Measurements from ENCODE around the gene ZNF518B. TPM values are rescaled to one million over a fixed set of nuclear protein-coding genes. Genes with fewer than 3 reads are reported as not detected.

ZNF518B gene
- total and polyA plus RNA-seq, 9 of the 15 experiments (the other 6 are each of a cell fraction or from before 2014, with no cell fraction given): 13.1 to 48.9 (median 37.5) TPM

GRCh38 chr4:10438924-10439323 lies 18.3 kb downstream of the ZNF518B start:
- Histone ChIP-seq H3K9me3 (replicated peaks; ENCODE audit: control insufficient read depth, insufficient read depth, low read depth, low read length) (0 out of 2 replicates have a peak, but pooled peaks cover 3% of the 10 kb centered on the region), H3K79me2 (ENCODE audit: control insufficient read depth, insufficient read depth, low read length) (no peaks in the 10 kb centered on the region), H3K9me1 (ENCODE audit: control insufficient read depth, insufficient read depth, low read length) (no peaks in the 10 kb centered on the region), H3K4me3 (no peak overlapping the region), H3K27ac (ENCODE audit: extremely low read depth, low read depth, low read length) (no peak overlapping the region), H3K36me3 (ENCODE audit: control insufficient read depth, insufficient read depth, low read length) (peaks cover 7% of the 10 kb centered on the region; the same call in 2 of the 3 replicates), H3K4me1 (replicated peaks in 1 of 2; ENCODE audit: control insufficient read depth in 2 of 2, insufficient read depth in 2 of 2, low read length in 2 of 2) (no peaks in the 10 kb centered on the region), H3K4me2 (ENCODE audit: insufficient read depth, low read length) (no peak overlapping the region), H3K27me3 (ENCODE audit: control insufficient read depth in 2 of 2, insufficient read depth in 2 of 2, low read length in 2 of 2) (no peaks in the 10 kb centered on the region), H4K20me1 (replicated peaks; ENCODE audit: control insufficient read depth, insufficient read depth, low read length) (no peaks in the 10 kb centered on the region), H2AFZ (ENCODE audit: low read depth, low read length) (no peak overlapping the region), H3K9ac (ENCODE audit: insufficient read depth in 1 of 2, low read depth in 2 of 2, low read length in 2 of 2) (no peak overlapping the region)
- in situ Hi-C loops (cut with MboI) (no loop called here), intact Hi-C loops (cut with micrococcal nuclease) (no loop called here)
- BruUV-seq (replicated peaks): no TSS peak
- ChIA-PET CTCF (ENCODE audit: low intra/inter-chr PET ratio) (no interaction called here), POLR2A (interaction anchor here (0.6 to 1.2 kb wide), 2 partner anchors 266 to 322 kb away, joined by 3 to 5 read pairs; no protein-coding TSS in a partner anchor)
- WGBS (ENCODE audit: insufficient coverage, low coverage, missing lambda C conversion rate): 39% methylated on average over 1 of the region's 1 CpG
- FAIRE-seq (no peak), DNase-seq (ENCODE audit: extremely low read depth in 1 of 4, low spot score in 3 of 4) (no peak), ATAC-seq (no peak)
- TF ChIP-seq MYBL2 (IDR thresholded peaks at IDR 0.05; ENCODE audit: low read depth) (no peak), MYBL2 (CRISPR knock-in tag; IDR thresholded peaks at IDR 0.05; ENCODE audit: borderline replicate concordance) (no peak), REST (IDR thresholded peaks at IDR 0.05; ENCODE audit: borderline replicate concordance) (no peak), REST (CRISPR knock-in tag; IDR thresholded peaks at IDR 0.05; ENCODE audit: low read depth) (no peak), ZNF23 (CRISPR knock-in tag; IDR thresholded peaks at IDR 0.05) (no peak), ZFPM2 (CRISPR knock-in tag; IDR thresholded peaks at IDR 0.05) (no peak), E2F8 (IDR thresholded peaks at IDR 0.05; ENCODE audit: low read depth, partially characterized antibody) (no peak)

All from K562 (cell line).